ENCODE results near the gene EVX2.
A peak's percentile ranks its signal among the peaks of the same experiment; 100 is the strongest.

EVX2 gene

DNA sequence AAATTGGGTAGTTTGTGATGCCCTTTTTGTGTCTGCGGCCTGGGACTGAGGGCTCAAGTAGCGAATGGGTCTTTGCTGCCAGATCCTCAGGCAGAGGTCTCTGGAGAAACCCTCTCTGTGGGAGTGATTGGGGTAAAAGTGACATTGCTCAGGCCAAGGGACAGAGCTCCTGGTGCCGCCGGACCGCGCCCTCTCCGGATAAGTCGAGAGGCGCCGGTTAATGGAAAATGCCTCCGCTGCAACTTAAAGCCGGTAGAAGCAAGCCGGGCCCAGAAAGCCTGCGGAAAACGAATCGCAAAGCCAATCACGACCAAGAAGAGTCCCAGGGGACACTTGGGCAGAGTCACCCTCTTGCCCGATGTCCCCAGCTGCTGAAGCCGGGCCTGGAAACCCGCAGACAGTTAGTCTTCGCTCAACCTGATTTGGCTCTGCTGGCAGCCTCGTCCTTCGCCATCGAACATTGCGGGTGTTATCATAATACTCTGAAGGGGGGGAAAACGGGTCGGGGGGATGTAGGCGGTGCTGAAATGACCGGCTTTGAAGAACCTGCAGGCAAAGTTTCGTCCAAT is 15.5 kb upstream of the EVX2 start:
- Histone ChIP-seq H3K23ac (ENCODE audit: low read depth, low read length, poor library complexity) (no peak overlapping the region), H3K4me2 (ENCODE audit: insufficient read depth, low read length, poor library complexity, severe bottlenecking) (no peak overlapping the region), H3K14ac (ENCODE audit: low read length) (no peak overlapping the region), H3K27ac (replicated peaks; ENCODE audit: low read length) (no peak overlapping the region), H4K8ac (ENCODE audit: low read depth, low read length) (no peak overlapping the region), H2BK120ac (ENCODE audit: low read depth, low read length) (no peak overlapping the region), H3K4me3 (ENCODE audit: low read length in 2 of 2) (no peak overlapping the region), H2BK5ac (ENCODE audit: low read length) (no peak overlapping the region), H3K79me1 (ENCODE audit: low read depth, low read length) (no peaks in the 10 kb centered on the region), H2BK12ac (ENCODE audit: low read length) (no peak overlapping the region), H3K36me3 (replicated peaks in 1 of 2; ENCODE audit: control insufficient read depth in 2 of 2, insufficient read depth in 2 of 2, low read length in 2 of 2) (no peaks in the 10 kb centered on the region), H3K18ac (ENCODE audit: low read length) (no peak overlapping the region), H3K4me1 (ENCODE audit: control insufficient read depth in 2 of 2, insufficient read depth in 1 of 2, low read depth in 1 of 2, low read length in 2 of 2) (no peaks in the 10 kb centered on the region), H3K9me3 (replicated peaks in 1 of 2; ENCODE audit: control insufficient read depth in 2 of 2, insufficient read depth in 1 of 2, low read depth in 1 of 2, low read length in 2 of 2) (peaks cover 7 to 8% of the 10 kb centered on the region in 2 donors), H2AK5ac (ENCODE audit: low read depth, low read length) (no peak overlapping the region), H4K91ac (ENCODE audit: low read depth, low read length, poor library complexity) (no peak overlapping the region), H2AFZ (ENCODE audit: low read length) (no peak overlapping the region), H3K27me3 (ENCODE audit: control insufficient read depth in 3 of 3, insufficient read depth in 3 of 3, low read depth in 1 of 3, low read length in 3 of 3) (peaks cover 69 to 100% (median 93%) of the 10 kb centered on the region in 3 experiments), H2BK15ac (ENCODE audit: low read length) (no peak overlapping the region), H3K4ac (ENCODE audit: low read length) (no peak overlapping the region), H3K9ac (ENCODE audit: low read depth, low read length, poor library complexity) (no peak overlapping the region)
- DNase-seq (ENCODE audit: low spot score) = no peak
- WGBS, 2 donors (ENCODE audit: extremely low coverage in 2 of 2, insufficient read length in 2 of 2, insufficient replicate concordance in 1 of 2) = no CpG with 5 or more reads among the region's 30 CpGs

- H3K27ac ChIP-seq (replicated peaks; ENCODE audit: low read length) = no peak overlapping the region
- no peak overlapping the region for H3K9ac ChIP-seq (ENCODE audit: low read depth, low read length, poor library complexity)
These were observed 14.8 kb upstream of the EVX2 start for GRCh38 chr2:176098366-176099158.

DNA sequence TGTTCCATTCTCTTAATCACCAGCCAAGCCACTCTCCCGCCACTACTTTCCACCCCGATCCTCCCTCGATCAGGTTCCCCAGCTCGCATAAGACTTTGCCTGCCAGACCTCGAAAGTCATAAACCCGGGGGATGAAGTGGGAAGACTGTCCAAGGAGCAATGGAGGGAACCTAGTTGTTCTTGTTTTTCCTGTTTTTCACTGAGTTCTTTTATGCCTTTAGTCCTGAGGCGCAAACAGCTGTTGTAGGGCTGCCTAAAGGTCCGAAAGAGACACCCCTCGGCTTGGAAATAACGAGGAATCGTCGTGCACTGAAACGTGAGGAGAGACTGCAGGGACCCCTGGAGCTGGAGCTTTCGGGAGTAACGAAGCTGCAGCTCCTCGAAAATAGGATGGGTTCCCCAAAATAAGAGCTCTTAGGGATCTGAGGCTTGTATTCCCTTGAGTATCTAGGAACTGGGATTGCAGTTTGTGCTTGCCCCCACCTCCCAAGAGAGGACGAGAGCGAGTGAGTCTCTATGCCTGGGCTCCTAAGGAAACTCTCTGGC is 14.1 kb upstream of the EVX2 start:
- Histone ChIP-seq H4K91ac (ENCODE audit: low read depth, low read length, poor library complexity) (no peak overlapping the region), H3K23ac (ENCODE audit: low read depth, low read length, poor library complexity) (peak overlapping the region; percentile 46), H3K18ac (ENCODE audit: low read length) (no peak overlapping the region), H3K4me1 (ENCODE audit: control insufficient read depth in 2 of 2, insufficient read depth in 1 of 2, low read depth in 1 of 2, low read length in 2 of 2) (peaks cover 2 to 3% of the 10 kb centered on the region in 2 donors), H3K9me3 (replicated peaks in 1 of 2; ENCODE audit: control insufficient read depth in 2 of 2, insufficient read depth in 1 of 2, low read depth in 1 of 2, low read length in 2 of 2) (peaks cover 7 to 11% of the 10 kb centered on the region in 2 donors), H3K27ac (replicated peaks; ENCODE audit: low read length) (no peak overlapping the region), H3K9ac (ENCODE audit: low read depth, low read length, poor library complexity) (no peak overlapping the region), H2BK120ac (ENCODE audit: low read depth, low read length) (no peak overlapping the region), H2AK5ac (ENCODE audit: low read depth, low read length) (no peak overlapping the region), H3K14ac (ENCODE audit: low read length) (no peak overlapping the region), H3K4ac (ENCODE audit: low read length) (no peak overlapping the region), H3K27me3 (ENCODE audit: control insufficient read depth in 3 of 3, insufficient read depth in 3 of 3, low read depth in 1 of 3, low read length in 3 of 3) (peaks cover 69 to 100% (median 93%) of the 10 kb centered on the region in 3 experiments), H2BK15ac (ENCODE audit: low read length) (no peak overlapping the region), H3K36me3 (replicated peaks in 1 of 2; ENCODE audit: control insufficient read depth in 2 of 2, insufficient read depth in 2 of 2, low read length in 2 of 2) (no peaks in the 10 kb centered on the region), H2AFZ (ENCODE audit: low read length) (peak overlapping the region; percentile 7), H2BK12ac (ENCODE audit: low read length) (no peak overlapping the region), H3K79me1 (ENCODE audit: low read depth, low read length) (no peaks in the 10 kb centered on the region), H3K4me2 (ENCODE audit: insufficient read depth, low read length, poor library complexity, severe bottlenecking) (no peak overlapping the region), H3K4me3 (ENCODE audit: low read length in 2 of 2) (no peak overlapping the region), H4K8ac (ENCODE audit: low read depth, low read length) (no peak overlapping the region), H2BK5ac (ENCODE audit: low read length) (no peak overlapping the region)
- DNase-seq (ENCODE audit: low spot score) = no peak
- WGBS, 2 donors (ENCODE audit: extremely low coverage in 2 of 2, insufficient read length in 2 of 2, insufficient replicate concordance in 1 of 2) = no CpG with 5 or more reads among the region's 18 CpGs

More at GRCh38 chr2:176098366-176099158, 14.8 kb upstream of the EVX2 start:
- Histone ChIP-seq H3K4me1 (ENCODE audit: control insufficient read depth in 2 of 2, insufficient read depth in 1 of 2, low read depth in 1 of 2, low read length in 2 of 2) (no peaks in the 10 kb centered on the region), H3K4me3 (ENCODE audit: low read length in 2 of 2) (no peak overlapping the region), H3K18ac (ENCODE audit: low read length) (no peak overlapping the region), H3K27me3 (ENCODE audit: control insufficient read depth in 3 of 3, insufficient read depth in 3 of 3, low read depth in 1 of 3, low read length in 3 of 3) (peaks cover 66 to 100% (median 93%) of the 10 kb centered on the region in 3 experiments), H2AK5ac (ENCODE audit: low read depth, low read length) (no peak overlapping the region), H3K9me3 (replicated peaks in 1 of 2; ENCODE audit: control insufficient read depth in 2 of 2, insufficient read depth in 1 of 2, low read depth in 1 of 2, low read length in 2 of 2) (peaks cover 7 to 8% of the 10 kb centered on the region in 2 donors), H2BK5ac (ENCODE audit: low read length) (no peak overlapping the region), H2BK120ac (ENCODE audit: low read depth, low read length) (no peak overlapping the region), H2AFZ (ENCODE audit: low read length) (peak overlapping the region; percentile 7), H3K4ac (ENCODE audit: low read length) (no peak overlapping the region), H3K23ac (ENCODE audit: low read depth, low read length, poor library complexity) (no peak overlapping the region), H3K79me1 (ENCODE audit: low read depth, low read length) (no peaks in the 10 kb centered on the region), H4K8ac (ENCODE audit: low read depth, low read length) (no peak overlapping the region), H2BK15ac (ENCODE audit: low read length) (no peak overlapping the region), H3K14ac (ENCODE audit: low read length) (no peak overlapping the region), H3K36me3 (replicated peaks in 1 of 2; ENCODE audit: control insufficient read depth in 2 of 2, insufficient read depth in 2 of 2, low read length in 2 of 2) (no peaks in the 10 kb centered on the region), H2BK12ac (ENCODE audit: low read length) (no peak overlapping the region), H3K4me2 (ENCODE audit: insufficient read depth, low read length, poor library complexity, severe bottlenecking) (no peak overlapping the region), H4K91ac (ENCODE audit: low read depth, low read length, poor library complexity) (no peak overlapping the region)
- DNase-seq (ENCODE audit: low spot score) = no peak
- WGBS, 2 donors (ENCODE audit: extremely low coverage in 2 of 2, insufficient read length in 2 of 2, insufficient replicate concordance in 1 of 2) = no CpG with 5 or more reads among the region's 35 CpGs
